HCT116 (cell line): ENCODE measurements around the gene SLC6A3. TPM values are rescaled to one million over a fixed set of nuclear protein-coding genes. Genes with fewer than 3 reads are reported as not detected.

Experiments used
- ATAC-seq: fragments of 200-7000 bp; cut with Tn5 transposase; 2 replicates; pipeline ENCODE4 v1.9.1; 2020; ENCODE audit warnings: mild to moderate bottlenecking, moderate library complexity
- BruUV-seq: library from RNA; stranded (reverse); fragments of 400-500 nt; replicated peaks from 2 replicates; lab custom pipeline; 2021; lab: Mats Ljungman, UMichigan
- CTCF ChIA-PET: fragments of 300-600 bp; sonication (Branson Sonifier 250); formaldehyde crosslinking; loops from one replicate; lab custom pipeline; 2021; ENCODE audit warnings: antibody characterized with exemption; lab: Charles Lee
- POLR2A ChIA-PET: fragments of 300-600, 350-600 bp; sonication (Branson Sonifier 250); formaldehyde crosslinking; loops from one replicate; lab custom pipeline; 2021; ENCODE audit warnings: antibody characterized with exemption; lab: Charles Lee
- RAD21 ChIA-PET, 2 experiments: fragments of 300-600 bp; sonication (Branson Sonifier 250); formaldehyde crosslinking; loops; one replicate each; lab custom pipeline; 2023; ENCODE audit warnings: low total read pairs in 2 of 2; ENCODE audit not compliant: uncharacterized antibody in 2 of 2, unreplicated experiment in 2 of 2, low non-redundant PET in 1 of 2; lab: Charles Lee
- DNase-seq: peaks from one replicate; pipeline ENCODE4 v3.0.0-alpha.2; 2010; ENCODE audit warnings: low read depth, low spot score
- H2AFZ ChIP-seq: fragments of 200-600 bp; shearing (Covaris generic), sonication (generic); 2 replicates; pipeline ENCODE4 v1.6.1; 2017; ENCODE audit warnings: low read depth, mixed run types, mixed read lengths, antibody characterized with exemption, low read length; ENCODE audit not compliant: poor library complexity, severe bottlenecking
- H3K27ac ChIP-seq: 2 replicates; pipeline ENCODE4 v1.5.1; 2012; ENCODE audit warnings: low read depth, low read length
- H3K27me3 ChIP-seq: fragments of 200-600 bp; sonication (generic); 2 replicates; pipeline ENCODE4 v1.6.1; 2016; ENCODE audit warnings: mixed run types, low read length, mixed read lengths; ENCODE audit not compliant: insufficient read depth
- H3K36me3 ChIP-seq, 2 experiments: fragments of 200-500 bp in 1 of 2; fragments of 200-600 bp in 1 of 2; sonication (Bioruptor generic) in 1 of 2; sonication (generic) in 1 of 2; 2 replicates each; pipeline versions ENCODE4 v1.5.1 to v1.6.1; 2014 to 2016; ENCODE audit warnings: low read length in 2 of 2, inconsistent platforms in 1 of 2, mixed read lengths in 1 of 2, mixed run types in 1 of 2; ENCODE audit not compliant: insufficient read depth in 2 of 2, control insufficient read depth in 1 of 2
- H3K4me1 ChIP-seq, 2 experiments: fragments of 200-600 bp in 1 of 2; sonication (generic) in 1 of 2; 2 replicates each; pipeline versions ENCODE4 v1.5.1 to v1.6.1; 2012 to 2017; ENCODE audit warnings: low read length in 2 of 2, inconsistent platforms in 1 of 2, mild to moderate bottlenecking in 1 of 2, mixed read lengths in 1 of 2, mixed run types in 1 of 2, moderate library complexity in 1 of 2; ENCODE audit not compliant: insufficient read depth in 2 of 2, control insufficient read depth in 1 of 2
- H3K4me2 ChIP-seq: fragments of 200-600 bp; sonication (generic); 2 replicates; pipeline ENCODE4 v1.6.1; 2017; ENCODE audit warnings: mixed run types, low read length, mixed read lengths
- H3K4me3 ChIP-seq, 2 experiments: fragments of 200-600 bp in 1 of 2; sonication (generic) in 1 of 2; replicated peaks in 1 of 2; 2 replicates each; pipeline ENCODE4 v1.5.1; 2011 to 2016; ENCODE audit warnings: low read length in 2 of 2, control low read depth in 1 of 2, low read depth in 1 of 2, mild to moderate bottlenecking in 1 of 2, mixed read lengths in 1 of 2, mixed run types in 1 of 2
- H3K79me2 ChIP-seq: fragments of 200-600 bp; sonication (generic); 2 replicates; pipeline ENCODE4 v1.6.1; 2017; ENCODE audit warnings: mild to moderate bottlenecking, mixed run types, low read length, moderate library complexity, mixed read lengths; ENCODE audit not compliant: insufficient read depth
- H3K9ac ChIP-seq: fragments of 200-600 bp; sonication (generic); 2 replicates; pipeline ENCODE4 v1.6.1; 2016; ENCODE audit warnings: low read length, mixed read lengths
- H3K9me2 ChIP-seq: fragments of 200-600 bp; sonication (generic), shearing (Covaris generic); 2 replicates; pipeline ENCODE4 v1.6.1; 2017; ENCODE audit warnings: mixed run types, mild to moderate bottlenecking, moderate library complexity; ENCODE audit not compliant: insufficient read depth
- H3K9me3 ChIP-seq, 2 experiments: fragments of 200-500 bp in 1 of 2; fragments of 200-600 bp in 1 of 2; sonication (Bioruptor generic) in 1 of 2; sonication (generic) in 1 of 2; 2 replicates each; pipeline ENCODE4 v1.6.1; 2014 to 2017; ENCODE audit warnings: low read length in 2 of 2, mixed read lengths in 2 of 2, inconsistent platforms in 1 of 2, low read depth in 1 of 2, mild to moderate bottlenecking in 1 of 2, mixed run types in 1 of 2, moderate library complexity in 1 of 2; ENCODE audit not compliant: control insufficient read depth in 1 of 2, insufficient read depth in 1 of 2
- H4K20me1 ChIP-seq: fragments of 200-600 bp; sonication (generic), shearing (Covaris generic); 2 replicates; pipeline ENCODE4 v1.6.1; 2017; ENCODE audit warnings: mixed run types, mild to moderate bottlenecking, moderate library complexity; ENCODE audit not compliant: insufficient read depth
- ATF3 ChIP-seq: IDR thresholded peaks from 2 replicates; pipeline ENCODE4 v1.6.1; 2012
- CBX3 ChIP-seq: IDR thresholded peaks from 2 replicates; pipeline ENCODE4 v1.6.1; 2012; ENCODE audit warnings: low read depth
- CTCF ChIP-seq, 3 experiments: fragments of 200-600 bp in 1 of 3; sonication (generic) in 1 of 3; IDR thresholded peaks in 2 of 3; conservative IDR thresholded peaks in 1 of 3; 2 replicates each; pipeline ENCODE4 v1.5.1; 2012 to 2017; ENCODE audit warnings: low read depth in 2 of 3, low read length in 2 of 3, antibody characterized with exemption in 1 of 3, borderline replicate concordance in 1 of 3, control low read depth in 1 of 3, mild to moderate bottlenecking in 1 of 3, mixed read lengths in 1 of 3, mixed run types in 1 of 3, moderate library complexity in 1 of 3; ENCODE audit not compliant: insufficient read depth in 1 of 3
- EGR1 ChIP-seq: IDR thresholded peaks from 2 replicates; pipeline ENCODE4 v1.6.1; 2012; ENCODE audit warnings: low read depth
- ELF1 ChIP-seq: IDR thresholded peaks from 2 replicates; pipeline ENCODE4 v1.6.1; 2012; ENCODE audit warnings: low read depth, borderline replicate concordance
- EZH2 ChIP-seq: fragments of 200-600 bp; sonication (generic); IDR thresholded peaks from 2 replicates; pipeline ENCODE4 v1.6.1; 2017; ENCODE audit warnings: antibody characterized with exemption, mixed run types
- FOSL1 ChIP-seq: IDR thresholded peaks from 2 replicates; pipeline ENCODE4 v1.6.1; 2012; ENCODE audit warnings: low read depth
- MAX ChIP-seq: IDR thresholded peaks from 2 replicates; pipeline ENCODE4 v1.6.1; 2012
- POLR2A ChIP-seq: IDR thresholded peaks from 2 replicates; pipeline ENCODE4 v1.7.0; 2011; ENCODE audit warnings: borderline replicate concordance; ENCODE audit not compliant: insufficient read depth, insufficient read length; ENCODE audit errors: extremely low read depth
- RAD21 ChIP-seq: IDR thresholded peaks from 2 replicates; pipeline ENCODE4 v1.6.1; 2012; ENCODE audit warnings: low read depth, mild to moderate bottlenecking
- REST ChIP-seq: IDR thresholded peaks from 2 replicates; pipeline ENCODE4 v1.6.1; 2012; ENCODE audit warnings: low read depth
- SIN3A ChIP-seq: IDR thresholded peaks from 2 replicates; pipeline ENCODE4 v1.6.1; 2012; ENCODE audit warnings: low read depth
- TCF7L2 ChIP-seq: IDR thresholded peaks from 2 replicates; pipeline ENCODE4 v1.7.0; 2011; ENCODE audit warnings: borderline replicate concordance, inconsistent platforms; ENCODE audit not compliant: insufficient read depth, insufficient read length; ENCODE audit errors: extremely low read depth
- ZNF274 ChIP-seq: fragments of 200-500 bp; sonication (Bioruptor generic); IDR thresholded peaks from 2 replicates; pipeline ENCODE4 v1.6.1; 2014; ENCODE audit warnings: mild to moderate bottlenecking, low read depth, low read length, inconsistent platforms
- intact Hi-C: fragments of 100-400 bp; cut with micrococcal nuclease; formaldehyde crosslinking; loops from 2 replicates; pipeline ENCODE4 v1.10.0; 2022
- total RNA-seq: library from RNA; stranded (reverse); gene quantifications from one replicate; pipeline ENCODE4 v1.2.1, GENCODE V29; 2021; ENCODE audit not compliant: unreplicated experiment

Gene SLC6A3
- total RNA-seq, 1 experiment from 2014 or later = not detected

- ChIA-PET POLR2A (no interaction called here), RAD21 (no interaction called here), CTCF (no interaction called here)
- BruUV-seq = no TSS peak
- ATAC-seq = no peak
- TF ChIP-seq REST = no peak
- no peak for TF ChIP-seq EZH2
- no peak for TF ChIP-seq ZNF274
- TF ChIP-seq POLR2A = no peak
- no peak for TF ChIP-seq EGR1
- no peak for TF ChIP-seq ATF3
- TF ChIP-seq TCF7L2 = no peak
- no peak for TF ChIP-seq FOSL1
- no peak for TF ChIP-seq SIN3A
- TF ChIP-seq MAX = no peak
- TF ChIP-seq CBX3 = no peak
- TF ChIP-seq ELF1 = no peak
- TF ChIP-seq CTCF (IDR thresholded peaks at IDR 0.05 in 2 of 3, conservative IDR thresholded peaks at IDR 0.05 in 1 of 3; ENCODE audit: borderline replicate concordance in 1 of 3, insufficient read depth in 1 of 3, low read depth in 2 of 3, low read length in 2 of 3) = no peak
- TF ChIP-seq RAD21 = no peak
- intact Hi-C loops = no loop called here
- Histone ChIP-seq H3K4me1 (peaks cover 0 to 8% of the 10 kb centered on the region in 2 experiments; a peak in 1 of 4 replicates), H3K9me2 (no peaks in the 10 kb centered on the region), H3K9ac (no peak overlapping the region), H3K36me3 (no peaks in the 10 kb centered on the region), H4K20me1 (no peaks in the 10 kb centered on the region), H3K27me3 (peaks cover 9% of the 10 kb centered on the region; the same call in 1 of the 2 replicates), H3K9me3 (no peaks in the 10 kb centered on the region), H2AFZ (no peak overlapping the region), H3K27ac (no peak overlapping the region), H3K4me2 (no peak overlapping the region), H3K79me2 (no peaks in the 10 kb centered on the region), H3K4me3 (no peak overlapping the region)
- DNase-seq = no peak
Measured at GRCh38 chr5:1405121-1405520, 40.1 kb downstream of the SLC6A3 start.
